GM12878 (cell line): ENCODE data around the gene VSIG10. TPM values are rescaled to one million over a fixed set of nuclear protein-coding genes. Genes with fewer than 3 reads are reported as not detected.

Experiments
- ATF2 ChIP-seq: IDR thresholded peaks from 2 replicates; pipeline ENCODE4 v1.6.1; 2012; ENCODE audit warnings: low read length, inconsistent platforms
- BHLHE40 ChIP-seq, 2 experiments: fragments of 450-650 bp in 1 of 2; IDR thresholded peaks; 2 replicates each; pipeline ENCODE4 v1.6.1; 2011 to 2017; ENCODE audit warnings: low read depth in 2 of 2, borderline replicate concordance in 1 of 2, improper control_type of control experiment in 1 of 2, low read length in 1 of 2, mild to moderate bottlenecking in 1 of 2
- CBX5 ChIP-seq: sonication (generic); IDR thresholded peaks from 2 replicates; pipeline ENCODE4 v1.6.1; 2016; ENCODE audit warnings: low read depth, moderate library complexity, mild to moderate bottlenecking, inconsistent platforms
- E4F1 ChIP-seq: fragments of 450-650 bp; IDR thresholded peaks from 2 replicates; pipeline ENCODE4 v1.6.1; 2018; ENCODE audit warnings: borderline replicate concordance, mild to moderate bottlenecking; ENCODE audit not compliant: partially characterized antibody
- GATAD2B ChIP-seq: fragments of 450-650 bp; conservative IDR thresholded peaks from 2 replicates; pipeline ENCODE4 v1.6.1; 2017; ENCODE audit warnings: low read depth, mild to moderate bottlenecking, moderate library complexity
- JUND ChIP-seq: IDR thresholded peaks from 2 replicates; pipeline ENCODE4 v1.6.1; 2012; ENCODE audit warnings: low read depth, mild to moderate bottlenecking, low read length, improper control_type of control experiment, moderate library complexity
- KAT2A ChIP-seq: conservative IDR thresholded peaks from 2 replicates; pipeline ENCODE4 v1.6.1; 2011; ENCODE audit warnings: low read depth, low read length; ENCODE audit not compliant: control insufficient read depth
- MAX ChIP-seq: IDR thresholded peaks from 2 replicates; pipeline ENCODE4 v1.6.1; 2012; ENCODE audit warnings: low read depth, low read length, improper control_type of control experiment
- MTA2 ChIP-seq: fragments of 450-650 bp; IDR thresholded peaks from 2 replicates; pipeline ENCODE4 v1.6.1; 2016; ENCODE audit warnings: low read depth, mild to moderate bottlenecking, moderate library complexity
- NFIC ChIP-seq: IDR thresholded peaks from 2 replicates; pipeline ENCODE4 v1.6.1; 2012; ENCODE audit warnings: low read depth, mild to moderate bottlenecking, inconsistent platforms, low read length, moderate library complexity
- NR2C1 ChIP-seq: fragments of 450-650 bp; IDR thresholded peaks from 2 replicates; pipeline ENCODE4 v1.6.1; 2017; ENCODE audit warnings: antibody characterized with exemption, mild to moderate bottlenecking, moderate library complexity
- POLR2A ChIP-seq: IDR thresholded peaks from 2 replicates; pipeline ENCODE4 v1.6.1; 2011; ENCODE audit warnings: low read depth, mild to moderate bottlenecking, low read length
- RB1 ChIP-seq: fragments of 450-650 bp; formaldehyde crosslinking; IDR thresholded peaks from 2 replicates; pipeline ENCODE4 v1.6.1; 2017; ENCODE audit warnings: mild to moderate bottlenecking, borderline replicate concordance
- RELA ChIP-seq: fragments of 450-650 bp; IDR thresholded peaks from 2 replicates; pipeline ENCODE4 v1.8.0; 2014; ENCODE audit warnings: borderline replicate concordance; ENCODE audit not compliant: partially characterized antibody
- REST ChIP-seq: IDR thresholded peaks from 2 replicates; pipeline ENCODE4 v1.6.1; 2012; ENCODE audit warnings: mild to moderate bottlenecking, low read depth, low read length
- SP1 ChIP-seq: IDR thresholded peaks from one replicate; pipeline ENCODE4 v1.6.1; 2011; ENCODE audit warnings: low read depth, low read length
- STAT3 ChIP-seq: IDR thresholded peaks from 2 replicates; pipeline ENCODE4 v1.6.1; 2011; ENCODE audit warnings: low read depth, low read length, improper control_type of control experiment
- SUPT20H ChIP-seq: IDR thresholded peaks from 2 replicates; pipeline ENCODE4 v1.6.1; 2011; ENCODE audit warnings: low read depth, mild to moderate bottlenecking, low read length, moderate library complexity, borderline replicate concordance; ENCODE audit not compliant: control insufficient read depth
- TAF1 ChIP-seq: IDR thresholded peaks from 2 replicates; pipeline ENCODE4 v1.6.1; 2011; ENCODE audit warnings: mild to moderate bottlenecking, low read depth, low read length, borderline replicate concordance
- TARDBP ChIP-seq: IDR thresholded peaks from 2 replicates; pipeline ENCODE4 v1.6.1; 2016; ENCODE audit warnings: borderline replicate concordance
- TCF12 ChIP-seq: IDR thresholded peaks from 2 replicates; pipeline ENCODE4 v1.6.1; 2011; ENCODE audit warnings: low read depth, mild to moderate bottlenecking, low read length
- YY1 ChIP-seq: IDR thresholded peaks from 2 replicates; pipeline ENCODE4 v1.6.1; 2011; ENCODE audit warnings: low read depth, mild to moderate bottlenecking, low read length
- ZNF24 ChIP-seq: fragments of 450-650 bp; IDR thresholded peaks from 2 replicates; pipeline ENCODE4 v1.6.1; 2017; ENCODE audit warnings: antibody characterized with exemption, mild to moderate bottlenecking
- ZSCAN29 ChIP-seq: fragments of 450-650 bp; IDR thresholded peaks from 2 replicates; pipeline ENCODE4 v1.6.1; 2017; ENCODE audit warnings: mild to moderate bottlenecking, moderate library complexity
- polyA plus RNA-seq, 11 experiments: library from polyadenylated mRNA; depleted of rRNA in 4 of 11; unstranded in 6 of 11; stranded (reverse) in 5 of 11; fragments of >200 nt; fragmentation: Nextera tagmentation in 4 of 11; fragmentation: Illumina TruSeq in 1 of 11; extraction: Ambion mirVana in 4 of 11; extraction: Trizol in 1 of 11; gene quantifications; 1 replicate in 1 of 11; 2 replicates in 10 of 11; pipeline versions ENCODE4 v1.2.1 to v1.2.3, GENCODE V29; 2011 to 2016; ENCODE audit warnings: inconsistent platforms in 2 of 11, missing spikeins in 2 of 11, low read depth in 1 of 11
- total RNA-seq, 4 experiments: library from RNA; depleted of rRNA in 3 of 4; stranded (reverse); fragments of >200 nt in 3 of 4; fragmentation: Illumina TruSeq in 1 of 4; extraction: Trizol in 1 of 4; gene quantifications; 2 replicates each; pipeline versions ENCODE4 v1.2.1 to v1.2.3, GENCODE V29; 2013 to 2021

The VSIG10 gene
- total and polyA plus RNA-seq, 10 of the 15 experiments (the other 5 are each of a cell fraction or from before 2014, with no cell fraction given): 3.4 to 10.2 (median 5.8) TPM

GRCh38 chr12:118016424-118017264, 87.2 kb downstream of the VSIG10 start, which contains the start of gene RFC5 (continued):
- TF ChIP-seq E4F1: no peak
- 0 out of 2 replicates have a peak, but pooled peaks have one; percentile 7 for TF ChIP-seq TCF12
- no peak for TF ChIP-seq ZNF24
- no peak for TF ChIP-seq NFIC
- TF ChIP-seq RELA: no peak
- no peak for TF ChIP-seq SUPT20H
- TF ChIP-seq BHLHE40 (IDR thresholded peaks at IDR 0.05; ENCODE audit: borderline replicate concordance in 1 of 2, low read depth in 2 of 2, low read length in 1 of 2): peak in 1 of 2 experiments; percentile 36; a peak in 1 of 4 replicates
- no peak for TF ChIP-seq ZSCAN29
- TF ChIP-seq TAF1: peak; percentile 83
- TF ChIP-seq MTA2: no peak
- TF ChIP-seq SP1: peak; percentile 58
- no peak for TF ChIP-seq STAT3
- TF ChIP-seq REST: no peak
- peak; percentile 97 for TF ChIP-seq POLR2A
- TF ChIP-seq ATF2: no peak
- TF ChIP-seq MAX: peak; percentile 44; the same call in 1 of the 2 replicates
- TF ChIP-seq NR2C1: peak; percentile 74
- TF ChIP-seq TARDBP: no peak
- no peak for TF ChIP-seq JUND
- TF ChIP-seq RB1: peak; percentile 99
- TF ChIP-seq KAT2A: no peak
- TF ChIP-seq GATAD2B: peak; percentile 84
- no peak for TF ChIP-seq CBX5
- peak; percentile 42 for TF ChIP-seq YY1
